Measurements from ENCODE around the gene PDK2.

DNA sequence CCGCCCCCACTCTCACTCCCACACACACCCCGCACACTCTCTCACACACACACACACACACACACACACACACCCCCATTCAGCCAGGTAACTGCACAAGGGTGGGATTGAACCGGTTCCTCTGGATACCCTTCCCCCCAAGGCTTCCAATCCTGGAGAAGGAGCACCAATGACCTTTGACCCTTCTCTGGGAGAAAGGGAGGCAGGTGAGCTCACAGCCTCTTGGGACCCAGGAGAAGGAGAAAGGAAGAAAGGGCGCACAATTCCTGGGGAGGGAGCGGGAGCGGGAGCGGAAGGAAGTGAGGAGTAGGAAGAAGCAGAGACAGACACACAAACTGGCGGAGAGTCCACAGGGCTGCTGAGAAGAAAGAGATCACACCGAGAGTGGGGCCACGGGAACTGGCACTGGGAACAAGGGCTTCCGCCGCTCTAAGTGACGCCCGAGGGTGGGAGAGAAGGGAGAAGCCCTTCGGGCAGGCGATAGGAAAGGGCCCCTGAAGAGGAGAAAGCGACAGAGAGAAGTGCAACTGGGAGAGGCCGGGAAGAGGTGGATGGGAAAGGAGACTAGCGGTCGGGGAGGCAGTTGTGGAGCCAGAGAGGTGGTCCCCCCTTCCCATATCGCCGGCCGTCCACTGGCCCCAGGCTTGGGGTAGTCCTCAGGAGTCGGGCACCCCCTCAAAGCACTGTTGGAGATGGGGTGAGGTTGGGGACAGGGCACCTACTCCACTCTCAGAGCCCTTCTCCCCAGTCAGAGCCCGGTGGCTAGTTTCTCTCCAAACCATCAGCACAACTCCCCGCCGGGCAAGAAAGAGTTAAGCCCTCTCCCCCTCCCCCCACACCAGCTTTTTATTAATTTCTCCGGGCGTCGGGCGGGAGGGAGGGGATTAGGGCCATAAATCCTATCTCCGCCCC is 33.5 kb downstream of the PDK2 start:
- TF ChIP-seq POLR2A (IDR thresholded peaks at IDR 0.05; ENCODE audit: low read length), result no peak
- no peak for TF ChIP-seq GATA1 (IDR thresholded peaks at IDR 0.05; ENCODE audit: low read depth, low read length)

Data from erythroblast (primary cell).